Caco-2 (cell line): ENCODE measurements around the gene BCL2L2. TPM values are rescaled to one million over a fixed set of nuclear protein-coding genes. Genes with fewer than 3 reads are reported as not detected.

Source experiments
- BruUV-seq: library from RNA; stranded (reverse); fragments of 400-500 nt; replicated peaks from 2 replicates; lab custom pipeline; 2021; lab: Mats Ljungman, UMichigan
- CTCF ChIA-PET: fragments of 300-600 bp; sonication (Branson Sonifier 250); formaldehyde crosslinking; loops from one replicate; lab custom pipeline; 2022; ENCODE audit warnings: antibody characterized with exemption; lab: Charles Lee
- POLR2A ChIA-PET: fragments of 300-600 bp; sonication (Branson Sonifier 250); formaldehyde crosslinking; loops from one replicate; lab custom pipeline; 2022; ENCODE audit warnings: antibody characterized with exemption; lab: Charles Lee
- DNase-seq, 2 experiments: peaks; one replicate each; pipeline versions ENCODE4 v3.0.0 to v3.0.0-alpha.2; 2020 to 2022
- H3K27me3 ChIP-seq: replicated peaks from 2 replicates; pipeline ENCODE4 v1.6.0; 2011; ENCODE audit warnings: low read length; ENCODE audit not compliant: control insufficient read depth, insufficient read depth
- H3K36me3 ChIP-seq: 2 replicates; pipeline ENCODE4 v1.5.1; 2011; ENCODE audit warnings: low read length; ENCODE audit not compliant: control insufficient read depth, insufficient read depth
- H3K4me1 ChIP-seq: fragments of 250-450 bp; sonication (Bioruptor Pico); 2 replicates; pipeline ENCODE4 v1.5.1; 2020; ENCODE audit warnings: mild to moderate bottlenecking
- H3K4me3 ChIP-seq: 2 replicates; pipeline ENCODE4 v1.5.1; 2011; ENCODE audit warnings: low read depth, mild to moderate bottlenecking, control low read depth, low read length
- H3K9me3 ChIP-seq: fragments of 250-450 bp; sonication (Bioruptor Pico); 2 replicates; pipeline ENCODE4 v1.5.1; 2020; ENCODE audit warnings: mild to moderate bottlenecking, moderate library complexity
- H3K27ac Mint-ChIP-seq: one replicate; pipeline ENCODE4 v1.8.0; 2022; ENCODE audit warnings: mixed read lengths; ENCODE audit not compliant: unreplicated experiment
- H3K27me3 Mint-ChIP-seq: one replicate; pipeline ENCODE4 v1.8.0; 2022; ENCODE audit warnings: mixed read lengths; ENCODE audit not compliant: insufficient read depth, unreplicated experiment
- H3K36me3 Mint-ChIP-seq: one replicate; pipeline ENCODE4 v1.8.0; 2022; ENCODE audit warnings: mild to moderate bottlenecking, mixed read lengths; ENCODE audit not compliant: insufficient read depth, unreplicated experiment
- H3K4me1 Mint-ChIP-seq: one replicate; pipeline ENCODE4 v1.8.0; 2022; ENCODE audit warnings: low read depth, mixed read lengths; ENCODE audit not compliant: unreplicated experiment
- H3K4me3 Mint-ChIP-seq: one replicate; pipeline ENCODE4 v1.8.0; 2022; ENCODE audit warnings: mild to moderate bottlenecking, moderate library complexity, mixed read lengths; ENCODE audit not compliant: unreplicated experiment
- H3K9me3 Mint-ChIP-seq: one replicate; pipeline ENCODE4 v1.8.0; 2022; ENCODE audit warnings: mixed read lengths; ENCODE audit not compliant: unreplicated experiment
- CTCF ChIP-seq, 2 experiments: fragments of 200-600 bp in 1 of 2; IDR thresholded peaks; 1 replicate in 1 of 2; 2 replicates in 1 of 2; pipeline versions ENCODE4 v1.5.1 to v1.8.0; 2011 to 2022; ENCODE audit warnings: antibody characterized with exemption in 1 of 2, control low read depth in 1 of 2, inconsistent platforms in 1 of 2, low read depth in 1 of 2, low read length in 1 of 2, mild to moderate bottlenecking in 1 of 2, moderate library complexity in 1 of 2; ENCODE audit not compliant: insufficient read depth in 1 of 2, severe bottlenecking in 1 of 2, unreplicated experiment in 1 of 2
- intact Hi-C: fragments of 100-400 bp; cut with micrococcal nuclease; formaldehyde crosslinking; loops from one replicate; pipeline ENCODE4 v1.10.0; 2022; ENCODE audit not compliant: unreplicated experiment
- total RNA-seq: library from RNA; stranded (reverse); gene quantifications from 2 replicates; pipeline ENCODE4 v1.2.3, GENCODE V29; 2022

The BCL2L2 gene
- total RNA-seq, 1 experiment from 2014 or later: 20.8 TPM

GRCh38 chr14:23360496-23360895 is 53.9 kb downstream of the BCL2L2 start:
- Histone ChIP-seq H3K4me1 (no peaks in the 10 kb centered on the region), H3K4me3 (no peak overlapping the region), H3K9me3 (no peaks in the 10 kb centered on the region), H3K27me3 (no peaks in the 10 kb centered on the region), H3K36me3 (no peaks in the 10 kb centered on the region)
- Mint-ChIP-seq H3K4me3 (no peak overlapping the region), H3K27me3 (no peaks in the 10 kb centered on the region), H3K27ac (no peak overlapping the region), H3K9me3 (no peaks in the 10 kb centered on the region), H3K4me1 (no peaks in the 10 kb centered on the region), H3K36me3 (no peaks in the 10 kb centered on the region)
- BruUV-seq: no TSS peak
- ChIA-PET CTCF (interaction anchor here (0.7 to 1.6 kb wide), 2 partner anchors 15 to 34 kb away, joined by 3 to 8 read pairs; no protein-coding TSS in a partner anchor), POLR2A (interaction anchor here (0.6 kb wide), 1 partner anchor 38 kb away, joined by 3 read pairs; no protein-coding TSS in a partner anchor)
- DNase-seq: no peak
- peak in 1 of 2 experiments; percentile 7 for TF ChIP-seq CTCF (IDR thresholded peaks at IDR 0.05; ENCODE audit: insufficient read depth in 1 of 2, low read depth in 1 of 2, low read length in 1 of 2, severe bottlenecking in 1 of 2, unreplicated experiment in 1 of 2)
- intact Hi-C loops: no loop called here

GRCh38 chr14:23361320-23361719 is 54.7 kb downstream of the BCL2L2 start:
- Mint-ChIP-seq H3K27me3 (no peaks in the 10 kb centered on the region), H3K27ac (no peak overlapping the region), H3K9me3 (no peaks in the 10 kb centered on the region), H3K4me1 (no peaks in the 10 kb centered on the region), H3K36me3 (no peaks in the 10 kb centered on the region), H3K4me3 (no peak overlapping the region)
- H3K27me3 ChIP-seq: no peaks in the 10 kb centered on the region
- no peak overlapping the region for H3K4me3 ChIP-seq
- no peaks in the 10 kb centered on the region for H3K36me3 ChIP-seq
- BruUV-seq: no TSS peak
- no peaks in the 10 kb centered on the region for H3K4me1 ChIP-seq
- ChIA-PET CTCF (interaction anchor here (1.0 to 1.6 kb wide), 2 partner anchors 9 to 16 kb away, joined by 3 to 8 read pairs; partner anchors contain the start of gene SLC22A17), POLR2A (no interaction called here)
- intact Hi-C loops: no loop called here
- no peaks in the 10 kb centered on the region for H3K9me3 ChIP-seq
- DNase-seq: no peak
- TF ChIP-seq CTCF (IDR thresholded peaks at IDR 0.05; ENCODE audit: insufficient read depth in 1 of 2, low read depth in 1 of 2, low read length in 1 of 2, severe bottlenecking in 1 of 2, unreplicated experiment in 1 of 2): no peak

Other genes starting within 250 kb of the BCL2L2 start
- gene CDH24, start 249.3 kb upstream of the BCL2L2 start, total RNA-seq: 7.9 TPM in 2 replicates
- 193 and 201 TPM in 2 replicates for gene ACIN1, start 211.7 kb upstream of the BCL2L2 start, total RNA-seq
- 46.3 and 52.0 TPM in 2 replicates for gene C14orf119, start 211.3 kb upstream of the BCL2L2 start, total RNA-seq
- not detected in 2 replicates for gene CIROP, start 201.8 kb upstream of the BCL2L2 start, total RNA-seq
- gene CEBPE, start 187.6 kb upstream of the BCL2L2 start, total RNA-seq: not detected in 2 replicates
- gene SLC7A8, start 123.2 kb upstream of the BCL2L2 start, total RNA-seq: 26.9 and 28.9 TPM in 2 replicates
- not detected in 2 replicates for gene RNF212B, start 68.9 kb upstream of the BCL2L2 start, total RNA-seq
- gene HOMEZ, start 20.7 kb upstream of the BCL2L2 start, total RNA-seq: 7.4 and 7.6 TPM in 2 replicates
- gene PPP1R3E, start 4.0 kb upstream of the BCL2L2 start, total RNA-seq: 5.9 and 8.6 TPM in 2 replicates
- gene PABPN1, start 14.6 kb downstream of the BCL2L2 start, total RNA-seq: 196 and 202 TPM in 2 replicates
- gene SLC22A17, start 46.1 kb downstream of the BCL2L2 start, total RNA-seq: 3.1 and 3.7 TPM in 2 replicates
- gene EFS, start 58.3 kb downstream of the BCL2L2 start, total RNA-seq: 0.14 and 0.16 TPM in 2 replicates
- gene IL25, start 66.0 kb downstream of the BCL2L2 start, total RNA-seq: not detected in 2 replicates
- not detected in 2 replicates for gene CMTM5, start 70.2 kb downstream of the BCL2L2 start, total RNA-seq
- gene MYH6, start 101.4 kb downstream of the BCL2L2 start, total RNA-seq: not detected in 2 replicates
- gene MYH7, start 128.8 kb downstream of the BCL2L2 start, total RNA-seq: 0.07 TPM in 1 of 2 replicates, not detected in the other
- 54.5 and 55.0 TPM in 2 replicates for gene NGDN, start 162.9 kb downstream of the BCL2L2 start, total RNA-seq
- gene ZFHX2, start 244.9 kb downstream of the BCL2L2 start, total RNA-seq: 1.1 and 1.4 TPM in 2 replicates
- gene THTPA, start 249.4 kb downstream of the BCL2L2 start, total RNA-seq: 9.3 and 9.5 TPM in 2 replicates